Activated CD8-positive, alpha-beta memory T cell treated with anti-CD3 and anti-CD28 coated beads, Interleukin-2, amount 50 U/mL, for 4 hours (primary cell): Measurements from ENCODE around the gene TMEM234.

ENCODE experiments used
- DNase-seq: peaks from one replicate; pipeline ENCODE4 v3.0.0-alpha.2; 2020

TMEM234 gene

GRCh38 chr1:32199043-32199716, 23.0 kb downstream of the TMEM234 start:
- DNase-seq: no peak

DNA sequence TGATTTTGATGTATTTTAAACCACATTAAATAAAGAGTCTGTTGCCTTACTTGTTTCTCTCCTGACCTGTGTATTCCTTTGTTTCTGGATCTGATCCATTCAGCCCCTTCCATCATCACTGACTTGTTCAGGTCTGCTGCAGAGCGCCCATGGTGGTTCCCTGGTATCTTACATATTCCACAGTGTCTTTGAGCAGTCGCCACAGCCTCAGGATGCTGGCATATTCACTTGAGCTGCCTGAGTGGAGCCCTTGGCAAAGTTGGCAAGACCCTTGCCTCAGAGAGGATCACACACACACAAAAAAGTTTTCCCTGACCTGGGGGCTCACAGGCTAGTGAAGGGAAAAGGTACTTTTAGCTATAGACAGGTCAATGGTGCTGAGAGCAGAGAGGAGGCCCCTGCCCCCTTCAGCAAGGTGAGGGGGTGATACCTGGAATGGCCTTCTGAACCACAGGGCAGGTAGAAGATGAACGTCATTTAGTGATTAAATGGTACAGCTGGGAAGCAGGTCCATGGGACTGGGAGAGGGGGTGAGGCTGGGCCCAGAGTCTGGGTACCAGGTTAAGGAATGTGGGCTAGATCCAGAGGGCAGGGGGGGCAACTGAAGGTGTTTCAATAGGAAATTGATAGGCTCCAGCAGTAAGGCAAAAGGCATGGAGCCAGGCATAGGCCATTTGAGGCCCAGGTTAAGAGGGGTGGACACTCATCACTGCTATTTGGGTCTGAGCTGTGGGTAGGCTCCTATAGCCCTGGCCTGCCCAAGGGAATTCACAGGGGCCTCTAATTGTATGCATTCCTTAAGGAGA, 23.7 kb downstream of the TMEM234 start:
- DNase-seq: no peak

GRCh38 chr1:32197837-32198236, 24.3 kb downstream of the TMEM234 start:
- no peak for DNase-seq

DNA sequence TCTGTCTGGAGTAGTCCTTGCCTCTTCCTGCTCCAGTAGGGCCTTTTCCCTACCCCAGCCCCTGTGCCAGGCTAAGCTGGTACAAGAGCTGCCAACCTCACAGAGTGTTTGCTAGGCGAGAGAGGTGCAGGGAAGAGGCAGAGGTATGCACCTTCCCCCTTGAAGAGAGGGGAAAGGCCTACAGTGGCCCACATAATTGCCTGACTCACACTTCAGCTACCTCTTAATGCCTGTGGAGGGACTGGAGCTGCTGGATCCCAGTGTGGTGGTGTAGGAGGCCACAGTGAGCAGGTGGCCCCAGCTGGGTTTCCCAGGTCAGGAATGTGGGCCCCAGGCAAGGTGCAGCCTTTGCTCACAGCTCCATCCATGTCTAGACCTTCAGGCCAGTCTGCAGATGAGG, 25.1 kb downstream of the TMEM234 start:
- no peak for DNase-seq

GRCh38 chr1:32195972-32196823, 26.0 kb downstream of the TMEM234 start:
- no peak for DNase-seq

DNA sequence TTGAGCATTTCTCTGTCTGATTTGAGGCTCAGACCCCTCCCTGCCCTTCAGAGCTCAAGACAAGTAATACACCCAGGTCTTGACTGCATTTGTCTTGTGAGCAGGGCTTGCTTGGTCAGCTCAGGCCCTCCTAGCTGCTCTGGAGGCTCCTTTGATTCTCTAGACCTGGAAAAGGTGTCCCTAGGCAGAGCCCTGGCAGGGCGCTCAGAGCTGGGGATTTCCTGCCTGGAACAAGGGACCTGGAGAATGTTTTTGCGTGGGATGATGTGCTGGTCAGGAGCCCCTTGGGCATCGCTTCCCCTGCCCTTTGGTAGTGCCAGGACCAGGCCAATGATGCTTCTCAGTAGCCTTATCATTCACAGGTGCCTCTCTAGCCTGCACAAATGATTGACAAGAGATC, 26.6 kb downstream of the TMEM234 start:
- no peak for DNase-seq

DNA sequence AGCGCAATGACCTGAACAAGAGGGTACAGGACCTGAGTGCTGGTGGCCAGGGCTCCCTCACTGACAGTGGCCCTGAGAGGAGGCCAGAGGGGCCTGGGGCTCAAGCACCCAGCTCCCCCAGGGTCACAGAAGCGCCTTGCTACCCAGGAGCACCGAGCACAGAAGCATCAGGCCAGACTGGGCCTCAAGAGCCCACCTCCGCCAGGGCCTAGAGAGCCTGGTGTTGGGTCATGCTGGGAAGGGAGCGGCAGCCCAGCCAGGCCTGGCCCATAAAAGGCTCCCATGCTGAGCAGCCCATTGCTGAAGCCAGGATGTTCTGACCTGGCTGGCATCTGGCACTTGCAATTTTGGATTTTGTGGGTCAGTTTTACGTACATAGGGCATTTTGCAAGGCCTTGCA, 27.2 kb downstream of the TMEM234 start:
- DNase-seq: no peak

DNA sequence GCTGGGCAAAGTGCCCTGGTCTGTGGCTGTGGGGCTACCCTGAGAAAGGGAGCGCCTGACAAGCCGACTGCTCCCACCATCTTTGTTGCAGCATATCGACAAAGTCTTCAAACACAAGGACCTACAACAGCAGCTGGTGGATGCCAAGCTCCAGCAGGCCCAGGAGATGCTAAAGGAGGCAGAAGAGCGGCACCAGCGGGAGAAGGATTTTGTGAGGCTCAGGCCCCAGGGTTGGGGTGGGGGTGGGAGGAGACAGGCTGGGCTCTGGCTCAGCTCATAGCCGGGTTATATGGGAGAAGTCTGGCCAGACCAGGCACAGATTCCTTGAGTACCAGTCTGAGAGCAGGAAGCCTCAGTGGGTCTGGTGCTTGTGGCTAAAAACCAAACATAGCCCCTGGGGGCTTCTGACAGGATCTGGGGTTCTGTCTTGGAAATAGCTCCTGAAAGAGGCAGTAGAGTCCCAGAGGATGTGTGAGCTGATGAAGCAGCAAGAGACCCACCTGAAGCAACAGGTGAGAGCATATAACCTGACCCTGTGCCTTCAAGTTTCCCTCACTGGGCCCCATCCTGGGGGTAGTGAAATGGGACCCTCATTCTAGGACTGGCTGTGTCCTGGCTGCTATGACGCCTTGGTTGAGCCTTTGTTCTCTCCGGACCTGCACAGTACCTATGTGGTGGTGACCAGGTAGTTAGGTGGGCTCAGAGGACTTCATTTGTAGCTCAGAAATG, 29.8 kb downstream of the TMEM234 start:
- DNase-seq: no peak

DNA sequence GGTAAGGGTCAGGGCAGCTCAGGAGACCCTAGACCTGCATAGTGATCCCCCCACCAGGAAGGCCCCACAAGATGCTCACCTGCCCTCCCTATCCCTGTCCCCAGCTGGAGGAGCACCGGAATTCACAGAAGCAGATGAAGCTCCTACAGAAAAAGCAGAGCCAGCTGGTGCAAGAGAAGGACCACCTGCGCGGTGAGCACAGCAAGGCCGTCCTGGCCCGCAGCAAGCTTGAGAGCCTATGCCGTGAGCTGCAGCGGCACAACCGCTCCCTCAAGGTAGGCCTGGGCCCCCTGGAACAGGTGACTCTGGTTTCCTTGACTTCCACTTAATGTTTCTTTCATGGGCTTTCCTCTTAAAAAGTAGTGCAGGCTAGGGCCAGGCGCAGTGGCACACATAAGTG, 34.3 kb downstream of the TMEM234 start:
- DNase-seq: no peak

GRCh38 chr1:32186491-32186890, 35.7 kb downstream of the TMEM234 start:
- no peak for DNase-seq

DNA sequence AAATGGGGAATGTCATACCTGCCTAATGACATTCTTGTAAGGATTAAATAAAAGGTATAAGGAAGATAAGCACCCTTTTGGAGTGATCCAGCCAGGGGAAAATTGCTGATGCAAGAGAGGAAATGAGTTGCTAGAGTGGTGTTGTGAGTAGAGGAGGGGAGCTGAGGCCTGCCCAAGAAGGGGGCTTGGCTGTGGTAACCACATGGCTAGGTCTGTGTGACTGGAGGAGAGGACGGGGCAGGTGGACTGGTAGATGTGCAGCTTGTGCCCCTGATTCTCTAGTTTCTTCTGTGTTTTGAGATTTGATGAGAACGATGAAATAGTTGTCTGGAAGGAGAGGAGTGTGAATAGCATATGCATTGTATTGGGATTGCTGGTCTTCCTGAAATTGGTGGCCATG, 36.1 kb downstream of the TMEM234 start:
- no peak for DNase-seq

GRCh38 chr1:32184650-32185049, 37.5 kb downstream of the TMEM234 start:
- DNase-seq: no peak

DNA sequence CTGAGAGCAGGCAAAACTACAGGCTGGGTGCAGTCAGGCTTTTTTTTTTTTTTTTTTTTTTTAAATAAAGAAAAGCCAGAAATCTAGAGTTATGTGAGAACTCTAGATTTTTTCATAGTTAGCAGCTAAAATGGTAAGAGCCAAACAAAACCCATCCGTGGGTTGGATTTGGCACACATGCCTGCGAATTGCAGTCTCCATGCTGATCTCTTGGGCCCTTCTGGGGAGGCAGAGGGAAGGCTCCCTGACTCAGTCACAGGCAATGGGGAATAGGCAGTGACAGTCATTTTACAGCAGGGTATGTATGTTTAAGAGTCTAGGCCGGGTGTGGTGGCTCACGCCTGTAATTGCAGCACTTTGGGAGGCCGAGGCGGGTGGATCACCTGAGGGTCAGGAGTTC, 40.1 kb downstream of the TMEM234 start:
- DNase-seq: no peak

DNA sequence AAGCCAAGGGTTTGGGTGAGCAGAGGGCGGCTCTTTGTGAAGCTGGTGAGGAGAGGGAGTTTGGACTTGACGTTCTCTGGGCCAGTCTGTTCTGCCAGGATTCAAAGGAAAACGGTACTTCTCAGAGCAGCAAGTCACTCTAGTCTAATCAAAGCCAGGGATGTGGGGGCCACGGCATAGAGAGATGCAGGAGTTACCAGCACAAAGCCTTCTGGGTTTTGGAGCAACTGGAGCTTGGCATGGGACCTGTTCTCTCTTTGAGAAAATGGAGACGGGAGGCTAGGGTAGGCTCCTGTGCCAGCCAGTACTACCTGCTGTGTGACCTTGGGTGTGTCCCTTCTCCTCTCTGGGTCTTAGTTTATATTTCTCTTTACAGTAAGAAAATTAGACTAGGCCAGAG, 40.6 kb downstream of the TMEM234 start:
- no peak for DNase-seq

- DNase-seq: no peak
Observed at GRCh38 chr1:32181065-32181464, 41.1 kb downstream of the TMEM234 start.

DNA sequence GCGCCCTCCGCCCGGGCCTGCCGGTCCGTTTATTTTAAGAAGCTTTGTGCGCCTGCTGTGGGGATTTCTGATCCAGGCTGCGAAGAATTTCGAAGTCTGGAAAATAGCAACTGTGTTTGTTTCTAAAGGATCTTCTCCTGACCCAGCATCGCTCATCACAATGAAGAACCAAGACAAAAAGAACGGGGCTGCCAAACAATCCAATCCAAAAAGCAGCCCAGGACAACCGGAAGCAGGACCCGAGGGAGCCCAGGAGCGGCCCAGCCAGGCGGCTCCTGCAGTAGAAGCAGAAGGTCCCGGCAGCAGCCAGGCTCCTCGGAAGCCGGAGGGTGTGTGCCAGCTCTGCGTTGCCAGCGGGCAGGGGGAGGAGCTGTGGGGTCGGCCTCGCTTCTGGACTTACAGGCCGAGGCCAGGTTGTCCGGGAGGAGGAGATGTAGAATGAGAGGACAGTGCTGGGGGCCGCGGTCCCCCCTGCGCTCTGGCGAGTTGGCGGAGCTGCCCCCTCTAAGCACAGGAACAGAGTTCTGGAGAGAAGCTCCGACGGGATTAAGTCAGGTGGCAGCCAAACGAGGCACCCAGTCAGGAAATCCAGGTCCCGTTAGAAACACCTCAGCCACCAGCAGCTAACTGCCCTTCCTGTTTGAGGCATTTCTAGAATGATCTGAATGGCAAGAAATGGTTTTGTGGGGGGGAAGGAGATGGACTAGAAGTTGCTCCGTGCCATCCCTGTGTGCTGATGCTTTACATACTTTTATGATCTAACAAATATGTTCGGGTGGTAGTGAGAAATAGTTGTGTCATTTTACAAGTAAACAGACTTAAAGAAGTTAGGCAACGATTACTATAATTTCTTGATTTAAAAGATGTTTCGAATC, 41.7 kb downstream of the TMEM234 start:
- peak; percentile 36 for DNase-seq

GRCh38 chr1:32179443-32180185, 42.5 kb downstream of the TMEM234 start, which contains the start of gene TXLNA:
Gene TXLNA (plus strand): TSS chr1:32179675. CDS start chr1:32180346, 671 bp downstream.
- DNase-seq: peak; percentile 91

GRCh38 chr1:32179193-32179442, 43.0 kb downstream of the TMEM234 start:
- no peak for DNase-seq

GRCh38 chr1:32178380-32179192, 43.6 kb downstream of the TMEM234 start:
- no peak for DNase-seq

- no peak for DNase-seq
Observed at GRCh38 chr1:32172621-32173245, 49.4 kb downstream of the TMEM234 start.
